GM12891 (cell line): ENCODE measurements around the gene ETFB.

Source experiments
- PAX5 ChIP-seq: IDR thresholded peaks from 2 replicates; pipeline ENCODE4 v1.6.1; 2011; ENCODE audit warnings: low read length, moderate library complexity, mild to moderate bottlenecking; ENCODE audit not compliant: insufficient read depth, severe bottlenecking
- POLR2A ChIP-seq: IDR thresholded peaks from 2 replicates; pipeline ENCODE4 v1.6.1; 2011; ENCODE audit warnings: low read depth, low read length, control low read depth
- POLR2AphosphoS5 ChIP-seq: IDR thresholded peaks from 2 replicates; pipeline ENCODE4 v1.6.1; 2011; ENCODE audit warnings: low read depth, low read length, control low read depth

DNA sequence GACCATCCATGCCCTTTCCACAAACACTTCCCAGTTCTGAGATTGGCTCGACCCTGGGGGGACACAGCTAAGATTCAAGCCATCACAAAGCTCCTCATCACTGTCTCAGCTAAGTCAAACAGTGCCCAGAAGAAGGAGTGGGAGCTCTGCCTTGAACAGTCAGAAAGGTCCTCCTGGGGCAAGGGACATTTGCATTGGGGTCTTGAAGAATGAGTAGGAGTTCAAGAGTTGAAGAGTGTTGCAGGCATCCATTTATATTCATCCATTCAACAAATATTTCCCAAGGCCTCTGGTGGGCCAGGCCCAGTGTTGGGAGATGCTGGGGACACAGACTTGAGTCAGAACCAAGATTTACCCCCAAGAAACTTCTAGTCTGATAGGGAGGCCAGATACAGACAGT, 48.2 kb downstream of the ETFB start:
- TF ChIP-seq POLR2A (no peak), PAX5 (no peak), POLR2AphosphoS5 (no peak)
